Psoas muscle (tissue), 8 donors: Measurements from ENCODE around the gene SLC43A3. TPM values are rescaled to one million over a fixed set of nuclear protein-coding genes. Genes with fewer than 3 reads are reported as not detected.

Source experiments
- ATAC-seq, 4 donors: fragments of 200-7000 bp; cut with Tn5 transposase; one replicate each; pipeline ENCODE4 v1.9.1; 2020; ENCODE audit warnings: moderate library complexity in 3 of 4, mild to moderate bottlenecking in 2 of 4
- DNase-seq, 2 donors: peaks; one replicate each; pipeline ENCODE4 v3.0.0-alpha.2; 2020
- H3K27ac ChIP-seq: fragments of 200-600 bp; one replicate; pipeline ENCODE4 v1.8.0; 2022
- H3K27me3 ChIP-seq, 3 donors: fragments of 200-600 bp in 1 of 3; one replicate each; pipeline versions ENCODE4 v1.6.1 to v1.8.0; 2013 to 2022; ENCODE audit warnings: low read length in 2 of 3, mild to moderate bottlenecking in 2 of 3, moderate library complexity in 1 of 3; ENCODE audit not compliant: insufficient read depth in 3 of 3
- H3K36me3 ChIP-seq, 2 donors: fragments of 200-600 bp in 1 of 2; one replicate each; pipeline versions ENCODE4 v1.6.1 to v1.8.0; 2013 to 2022; ENCODE audit warnings: low read depth in 1 of 2, mild to moderate bottlenecking in 1 of 2, moderate library complexity in 1 of 2; ENCODE audit not compliant: insufficient read depth in 1 of 2
- H3K4me1 ChIP-seq: fragments of 200-600 bp; one replicate; pipeline ENCODE4 v1.8.0; 2022
- H3K4me3 ChIP-seq: fragments of 200-600 bp; one replicate; pipeline ENCODE4 v1.8.0; 2022; ENCODE audit warnings: mild to moderate bottlenecking
- H3K9me3 ChIP-seq: fragments of 200-600 bp; one replicate; pipeline ENCODE4 v1.8.0; 2022
- WGBS, 3 donors: extraction: QIAGEN DNeasy Blood & Tissue Kit; methylation state at CpG; one replicate each; pipeline versions ENCODE4 v1.1.6 to v1.1.7; 2013; 5-methylcytosine and 5-hydroxymethylcytosine counted together
- intact Hi-C, 2 donors: fragments of 100-400 bp; cut with DNase I; formaldehyde crosslinking; loops; one replicate each; pipeline versions ENCODE4 v1.11.0 to v1.14.2; 2022
- polyA plus RNA-seq, 3 donors: library from polyadenylated mRNA; stranded (reverse); fragments of 200-250 nt; gene quantifications; one replicate each; pipeline ENCODE4 v1.2.3, GENCODE V29; 2013
- total RNA-seq, 4 donors: library from RNA; stranded (reverse); fragmentation: NEBNext Ultra II Directional in 2 of 4; extraction: Animal tissue kit (Norgen Biotek cat#: 25700) in 2 of 4; gene quantifications; one replicate each; pipeline versions ENCODE4 v1.2.1 to v1.2.4, GENCODE V29; 2021 to 2023
- TF ChIP-seq, protein P1 (sequence below): fragments of 200-600 bp; IDR thresholded peaks from one replicate; pipeline ENCODE4 v1.8.0; 2022; ENCODE audit warnings: antibody characterized with exemption
- donor health status: healthy with polysubstance abuse.
- donor health status: DM: no; HTN: no; CAD: no; lungs with moderate emphysema.
- donor health status: Bipolar disorder and iron deficiency.
- donor health status: healthy.
- donor health status: DM: yes; HTN: yes; CAD: no.
- donor health status: DM: no; HTN: no; CAD: no.
- donor health status: DM: no; HTN: no; CAD: no.
- donor health status: DM: yes; HTN: yes; CAD: no.

The SLC43A3 gene
- total and polyA plus RNA-seq, 7 donors: 5.8 to 18.8 (median 14.7) TPM

DNA sequence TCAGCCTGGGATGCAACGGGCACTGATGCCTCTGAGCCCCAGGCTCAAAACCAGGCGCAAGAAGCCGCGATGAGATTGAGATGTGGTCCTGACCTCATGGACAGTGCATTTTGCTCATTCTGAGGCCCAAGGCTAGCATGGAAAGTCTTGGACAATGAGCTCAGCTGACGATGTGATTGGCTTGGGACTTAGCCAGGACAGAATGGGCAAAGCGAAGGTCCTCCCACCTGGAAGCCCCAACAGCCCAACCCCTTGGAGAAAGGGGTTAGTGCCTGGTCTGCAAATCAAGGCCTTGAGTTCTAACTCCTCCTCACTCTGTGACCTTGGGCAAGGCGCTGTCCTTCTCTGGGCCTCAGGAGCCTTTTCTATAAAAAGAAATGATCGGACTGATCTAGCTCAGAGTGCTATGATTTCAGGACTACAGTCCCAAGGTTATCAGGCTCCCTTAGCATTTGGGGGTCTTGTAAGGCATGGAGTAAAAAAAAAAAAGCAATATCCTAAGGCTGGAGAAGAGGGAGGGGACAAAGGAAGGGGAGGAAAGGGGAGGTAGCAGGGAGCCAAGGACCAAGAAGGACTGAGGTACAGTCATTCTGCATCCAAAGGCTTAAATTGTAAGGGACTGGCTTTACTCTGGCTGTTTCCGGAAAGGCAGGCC is 2.7 kb downstream of the SLC43A3 start:
- H3K9me3 ChIP-seq: no peaks in the 10 kb centered on the region
- peaks cover 0 to 33% (median 0%) of the 10 kb centered on the region in 3 donors for H3K27me3 ChIP-seq
- H3K27ac ChIP-seq: peak overlapping the region; percentile 84
- peaks cover 32% of the 10 kb centered on the region for H3K4me1 ChIP-seq
- H3K36me3 ChIP-seq: peaks cover 3 to 4% of the 10 kb centered on the region in 2 donors
- H3K4me3 ChIP-seq: peak overlapping the region; percentile 38
- peak in 1 of 4 donors; percentile 3 for ATAC-seq
- TF ChIP-seq, protein P1, sequence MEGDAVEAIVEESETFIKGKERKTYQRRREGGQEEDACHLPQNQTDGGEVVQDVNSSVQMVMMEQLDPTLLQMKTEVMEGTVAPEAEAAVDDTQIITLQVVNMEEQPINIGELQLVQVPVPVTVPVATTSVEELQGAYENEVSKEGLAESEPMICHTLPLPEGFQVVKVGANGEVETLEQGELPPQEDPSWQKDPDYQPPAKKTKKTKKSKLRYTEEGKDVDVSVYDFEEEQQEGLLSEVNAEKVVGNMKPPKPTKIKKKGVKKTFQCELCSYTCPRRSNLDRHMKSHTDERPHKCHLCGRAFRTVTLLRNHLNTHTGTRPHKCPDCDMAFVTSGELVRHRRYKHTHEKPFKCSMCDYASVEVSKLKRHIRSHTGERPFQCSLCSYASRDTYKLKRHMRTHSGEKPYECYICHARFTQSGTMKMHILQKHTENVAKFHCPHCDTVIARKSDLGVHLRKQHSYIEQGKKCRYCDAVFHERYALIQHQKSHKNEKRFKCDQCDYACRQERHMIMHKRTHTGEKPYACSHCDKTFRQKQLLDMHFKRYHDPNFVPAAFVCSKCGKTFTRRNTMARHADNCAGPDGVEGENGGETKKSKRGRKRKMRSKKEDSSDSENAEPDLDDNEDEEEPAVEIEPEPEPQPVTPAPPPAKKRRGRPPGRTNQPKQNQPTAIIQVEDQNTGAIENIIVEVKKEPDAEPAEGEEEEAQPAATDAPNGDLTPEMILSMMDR: no peak
- DNase-seq: no peak
- WGBS, 3 donors: 76 to 82% (median 81%) methylated on average over 9 of the region's 9 CpGs
- intact Hi-C loops: no loop called here

DNA sequence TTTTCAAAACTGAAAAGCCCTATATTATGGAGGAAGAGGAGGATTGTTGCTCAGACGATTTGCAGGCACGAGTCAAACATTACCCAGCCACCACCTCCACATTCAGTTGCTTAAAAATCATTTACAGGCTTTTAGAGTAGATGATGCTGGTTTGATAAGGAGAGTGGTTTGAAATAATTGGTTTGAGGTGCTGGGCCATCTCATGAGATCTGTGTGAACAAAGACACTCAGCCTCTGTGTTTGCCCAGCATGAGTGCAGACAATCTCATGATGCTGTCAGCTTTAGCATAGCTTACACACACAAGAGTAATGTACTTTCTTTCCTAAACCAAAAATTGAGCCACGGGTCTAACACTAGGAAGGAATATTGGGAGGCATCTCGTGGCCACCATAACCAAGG is 4.3 kb downstream of the SLC43A3 start:
- H3K36me3 ChIP-seq: peaks cover 3 to 8% of the 10 kb centered on the region in 2 donors
- no peak overlapping the region for H3K4me3 ChIP-seq
- WGBS, 3 donors: 82 to 92% (median 83%) methylated on average over 4 of the region's 4 CpGs
- DNase-seq: no peak
- H3K9me3 ChIP-seq: no peaks in the 10 kb centered on the region
- no peak for ATAC-seq
- H3K27me3 ChIP-seq: peaks cover 0 to 29% (median 0%) of the 10 kb centered on the region in 3 donors
- H3K4me1 ChIP-seq: peaks cover 29% of the 10 kb centered on the region
- TF ChIP-seq, protein P1: no peak
- H3K27ac ChIP-seq: no peak overlapping the region
- intact Hi-C loops: no loop called here

DNA sequence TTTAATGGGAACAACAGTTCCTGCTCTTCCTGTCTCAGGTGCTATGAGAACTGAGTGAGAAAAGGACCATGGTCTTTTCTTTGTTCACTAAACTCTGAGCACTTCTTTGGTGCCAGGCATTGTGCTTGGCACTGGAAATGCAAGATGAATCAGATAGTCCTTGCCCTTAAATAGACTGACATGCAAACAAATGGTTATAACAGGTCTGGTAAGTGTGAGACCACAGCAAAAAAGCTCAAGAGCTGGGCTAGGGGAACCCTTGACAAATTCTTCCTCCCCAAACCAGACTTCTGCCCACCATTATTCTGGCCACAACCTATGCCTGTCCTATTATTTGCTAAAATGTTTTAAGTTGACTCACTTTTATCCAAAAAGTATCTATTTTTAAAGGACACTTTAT is 5.1 kb downstream of the SLC43A3 start:
- TF ChIP-seq, protein P1: no peak
- Histone ChIP-seq H3K4me3 (no peak overlapping the region), H3K4me1 (peaks cover 21% of the 10 kb centered on the region), H3K36me3 (peaks cover 3 to 14% of the 10 kb centered on the region in 2 donors), H3K27me3 (peaks cover 0 to 27% (median 0%) of the 10 kb centered on the region in 3 donors), H3K27ac (no peak overlapping the region), H3K9me3 (no peaks in the 10 kb centered on the region)
- no peak for ATAC-seq
- intact Hi-C loops: no loop called here
- DNase-seq: no peak

DNA sequence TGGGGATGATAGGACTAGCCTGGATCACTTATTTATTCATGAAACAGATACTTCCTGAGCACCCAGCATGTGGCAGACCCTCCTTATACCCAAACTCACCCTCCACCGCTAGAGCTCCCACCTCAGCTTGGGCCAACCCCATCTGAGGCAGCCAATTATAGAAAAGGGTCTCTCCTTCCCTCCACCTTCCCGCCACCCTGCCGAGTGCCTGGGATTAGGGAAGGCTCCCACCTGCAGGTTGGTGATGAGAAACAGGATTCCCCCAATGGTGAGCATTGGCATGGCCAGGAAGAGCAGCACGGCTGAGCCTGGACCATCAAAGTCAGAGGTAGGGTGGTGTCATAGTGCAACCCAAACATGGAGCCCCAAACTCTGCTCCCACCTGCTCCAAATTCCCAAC is 5.9 kb downstream of the SLC43A3 start:
- TF ChIP-seq, protein P1: no peak
- Histone ChIP-seq H3K4me1 (peaks cover 14% of the 10 kb centered on the region), H3K27me3 (peaks cover 0 to 21% (median 0%) of the 10 kb centered on the region in 3 donors), H3K27ac (no peak overlapping the region), H3K9me3 (no peaks in the 10 kb centered on the region), H3K4me3 (no peak overlapping the region), H3K36me3 (peaks cover 3 to 14% of the 10 kb centered on the region in 2 donors)
- DNase-seq (no peak), ATAC-seq (no peak)
- 91 to 95% (median 93%) methylated on average over 4 of the region's 4 CpGs for WGBS, 3 donors
- intact Hi-C loops: no loop called here

DNA sequence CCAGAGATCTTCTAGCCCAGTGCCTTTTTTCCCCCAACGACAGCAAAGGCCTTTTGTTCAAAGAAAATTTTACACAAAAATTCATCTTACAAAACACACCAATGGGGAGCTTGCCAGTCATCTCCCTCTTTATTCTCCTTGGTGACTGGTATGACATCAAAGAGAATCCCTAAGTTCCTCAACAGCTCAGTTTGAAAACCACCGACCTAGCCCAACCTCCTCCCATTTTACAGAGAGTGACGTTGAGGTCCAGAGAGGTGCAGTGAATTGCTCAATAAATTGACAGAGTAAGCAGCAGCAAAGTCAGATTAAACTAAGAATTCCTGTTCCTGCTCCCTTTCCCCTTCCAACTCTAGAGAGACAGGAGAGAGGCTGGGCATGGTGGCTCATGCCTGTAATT is 7.8 kb downstream of the SLC43A3 start:
- Histone ChIP-seq H3K27ac (no peak overlapping the region), H3K4me3 (no peak overlapping the region), H3K4me1 (peaks cover 4% of the 10 kb centered on the region), H3K36me3 (peaks cover 3 to 33% of the 10 kb centered on the region in 2 donors), H3K9me3 (no peaks in the 10 kb centered on the region), H3K27me3 (peaks cover 0 to 5% (median 0%) of the 10 kb centered on the region in 3 donors)
- DNase-seq (no peak), ATAC-seq (no peak)
- intact Hi-C loops: no loop called here
- TF ChIP-seq, protein P1: no peak
- 83 to 88% (median 86%) methylated on average over 3 of the region's 3 CpGs for WGBS, 3 donors
